ENCODE data around the gene CDC14A.

CDC14A gene

DNA sequence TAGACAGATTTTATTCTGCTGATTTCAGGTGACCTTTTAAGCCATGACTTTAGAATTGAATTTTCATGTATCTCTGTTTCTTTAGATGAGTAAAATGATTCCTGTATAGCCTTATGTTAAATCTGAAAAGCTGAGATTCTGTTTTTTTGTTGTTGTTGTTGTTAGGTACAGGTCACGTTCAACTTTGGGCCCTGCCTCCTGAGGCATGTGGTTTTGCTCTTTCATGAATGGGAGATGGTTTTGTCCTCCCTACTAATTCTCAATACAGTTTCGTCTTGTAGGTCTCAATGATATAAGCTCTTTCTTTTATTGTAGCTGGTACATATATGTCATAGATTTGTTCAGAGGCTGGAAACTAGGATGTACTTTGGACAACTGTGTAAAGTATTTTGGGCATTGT is 79.6 kb downstream of the CDC14A start:
- ChIA-PET CTCF (no interaction called here), POLR2A (no interaction called here)
- DNase-seq (ENCODE audit: extremely low spot score): no peak
- TF ChIP-seq LEF1 (IDR thresholded peaks at IDR 0.05; ENCODE audit: borderline replicate concordance): no peak
- no peak for TF ChIP-seq ARNT (IDR thresholded peaks at IDR 0.05)
- no peak for TF ChIP-seq SUZ12 (IDR thresholded peaks at IDR 0.05)
- TF ChIP-seq BHLHE40 (IDR thresholded peaks at IDR 0.05; ENCODE audit: borderline replicate concordance): no peak
- no peak for TF ChIP-seq ZNF384 (IDR thresholded peaks at IDR 0.05)

DNA sequence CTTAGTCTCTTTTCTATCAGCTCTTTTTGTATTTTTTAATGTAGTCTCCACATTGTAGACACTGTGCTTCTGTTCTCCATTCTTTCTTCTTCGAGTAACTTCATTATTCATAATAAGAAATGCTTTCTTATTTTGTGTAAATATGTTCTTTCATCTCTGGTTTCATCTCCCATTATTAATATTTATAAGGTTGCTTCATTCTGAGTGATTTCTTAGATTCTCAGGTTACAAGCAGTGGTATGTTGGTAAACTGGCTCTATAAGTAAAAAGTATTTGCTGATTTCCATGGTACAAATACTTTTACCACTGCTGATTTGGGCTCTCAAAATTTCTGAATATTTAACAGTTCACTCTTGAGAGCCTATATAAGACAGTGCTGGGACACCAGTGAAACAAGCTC is 81.3 kb downstream of the CDC14A start:
- no peak for DNase-seq (ENCODE audit: extremely low spot score)
- CTCF ChIA-PET: no interaction called here

DNA sequence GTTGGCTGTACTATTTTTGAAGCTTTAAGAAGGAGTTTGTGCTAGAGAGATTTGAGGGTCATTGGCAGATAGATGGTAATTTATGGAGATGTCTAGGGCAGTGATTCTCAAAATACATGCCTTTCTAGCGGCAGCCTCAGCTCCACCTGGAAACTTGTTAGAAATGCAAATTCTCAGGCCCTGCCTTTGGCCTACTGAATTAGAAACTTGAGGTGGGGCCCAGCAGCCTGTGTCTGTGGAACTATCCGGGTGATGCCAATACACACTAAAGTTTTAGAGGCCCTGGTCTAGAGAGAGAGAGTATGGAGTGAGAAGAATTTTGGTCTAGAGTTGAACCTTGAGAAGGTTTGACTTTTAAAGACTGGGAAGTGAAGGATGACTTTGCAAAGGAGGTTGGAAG is 82.5 kb downstream of the CDC14A start:
- CTCF ChIA-PET: no interaction called here
- DNase-seq (ENCODE audit: extremely low spot score): no peak
- no peak for TF ChIP-seq CTBP1 (IDR thresholded peaks at IDR 0.05; ENCODE audit: borderline replicate concordance)
- TF ChIP-seq SP1 (IDR thresholded peaks at IDR 0.05): no peak
- TF ChIP-seq SUZ12 (IDR thresholded peaks at IDR 0.05): no peak
- POLR2A ChIA-PET: interaction anchor here (1.4 kb wide), 1 partner anchor 465 kb away, joined by 3 read pairs; the partner anchor contains the start of gene SLC35A3

More for the DNA sequence above, 81.3 kb downstream of the CDC14A start:
- no peak for TF ChIP-seq FOXA1 (IDR thresholded peaks at IDR 0.05)
- TF ChIP-seq FOXK2 (IDR thresholded peaks at IDR 0.05): no peak
- no peak for TF ChIP-seq LEF1 (IDR thresholded peaks at IDR 0.05; ENCODE audit: borderline replicate concordance)
- TF ChIP-seq FOXM1 (IDR thresholded peaks at IDR 0.05; ENCODE audit: borderline replicate concordance): no peak
- TF ChIP-seq HDGF (IDR thresholded peaks at IDR 0.05; ENCODE audit: borderline replicate concordance): no peak
- no peak for TF ChIP-seq BHLHE40 (IDR thresholded peaks at IDR 0.05; ENCODE audit: borderline replicate concordance)
- TF ChIP-seq CTBP1 (IDR thresholded peaks at IDR 0.05; ENCODE audit: borderline replicate concordance): no peak
- no peak for TF ChIP-seq TARDBP (IDR thresholded peaks at IDR 0.05)
- no peak for TF ChIP-seq L3MBTL2 (conservative IDR thresholded peaks at IDR 0.05)
- TF ChIP-seq PKNOX1 (IDR thresholded peaks at IDR 0.05): no peak
- no peak for TF ChIP-seq ARNT (IDR thresholded peaks at IDR 0.05)
- no peak for TF ChIP-seq SUZ12 (IDR thresholded peaks at IDR 0.05)
- no peak for TF ChIP-seq SP1 (IDR thresholded peaks at IDR 0.05)
- TF ChIP-seq ELF4 (IDR thresholded peaks at IDR 0.05): no peak
- POLR2A ChIA-PET: interaction anchor here (1.4 kb wide), 1 partner anchor 463 kb away, joined by 3 read pairs; the partner anchor contains the start of gene SLC35A3

GRCh38 chr1:100438375-100438774 is 86.1 kb downstream of the CDC14A start:
- no peak for TF ChIP-seq NFRKB (IDR thresholded peaks at IDR 0.05)
- no peak for TF ChIP-seq LEF1 (IDR thresholded peaks at IDR 0.05; ENCODE audit: borderline replicate concordance)
- TF ChIP-seq BHLHE40 (IDR thresholded peaks at IDR 0.05; ENCODE audit: borderline replicate concordance): no peak
- no peak for TF ChIP-seq ELF4 (IDR thresholded peaks at IDR 0.05)
- TF ChIP-seq SP1 (IDR thresholded peaks at IDR 0.05): no peak
- TF ChIP-seq ARNT (IDR thresholded peaks at IDR 0.05): no peak
- no peak for TF ChIP-seq TARDBP (IDR thresholded peaks at IDR 0.05)
- no peak for TF ChIP-seq L3MBTL2 (conservative IDR thresholded peaks at IDR 0.05)
- no peak for TF ChIP-seq FOXM1 (IDR thresholded peaks at IDR 0.05; ENCODE audit: borderline replicate concordance)
- no peak for TF ChIP-seq FOXA1 (IDR thresholded peaks at IDR 0.05)
- TF ChIP-seq ZNF384 (IDR thresholded peaks at IDR 0.05): no peak
- DNase-seq (ENCODE audit: extremely low spot score): no peak
- CTCF ChIA-PET: no interaction called here
- POLR2A ChIA-PET: no interaction called here

DNA sequence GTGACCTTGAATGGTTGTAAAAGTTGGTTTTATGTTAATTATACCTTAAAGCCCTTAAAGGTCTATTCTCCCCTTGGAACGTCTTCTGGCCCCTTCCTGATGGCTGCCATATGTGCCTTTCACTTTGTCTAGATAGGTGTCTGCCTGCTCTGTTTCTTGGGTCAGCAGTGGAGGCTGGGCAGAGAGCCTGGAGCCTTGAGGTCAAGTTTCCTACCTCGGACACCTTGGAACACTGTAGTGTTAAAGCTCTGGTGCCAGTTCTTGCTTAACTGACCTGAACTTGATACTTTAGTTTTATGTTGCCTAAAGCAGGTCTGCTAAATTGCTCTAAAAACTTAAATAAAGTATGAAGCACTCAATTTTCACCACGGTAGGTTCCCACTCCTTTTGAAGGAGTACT is 86.5 kb downstream of the CDC14A start:
- TF ChIP-seq NFRKB (IDR thresholded peaks at IDR 0.05) (no peak), SUZ12 (IDR thresholded peaks at IDR 0.05) (no peak), CTBP1 (IDR thresholded peaks at IDR 0.05; ENCODE audit: borderline replicate concordance) (no peak), SP1 (IDR thresholded peaks at IDR 0.05) (no peak), L3MBTL2 (conservative IDR thresholded peaks at IDR 0.05) (no peak), FOXK2 (IDR thresholded peaks at IDR 0.05) (no peak), BHLHE40 (IDR thresholded peaks at IDR 0.05; ENCODE audit: borderline replicate concordance) (no peak), FOXA1 (IDR thresholded peaks at IDR 0.05) (no peak), HDGF (IDR thresholded peaks at IDR 0.05; ENCODE audit: borderline replicate concordance) (no peak), ZNF384 (IDR thresholded peaks at IDR 0.05) (no peak), ARNT (IDR thresholded peaks at IDR 0.05) (no peak), TARDBP (IDR thresholded peaks at IDR 0.05) (no peak), ELF4 (IDR thresholded peaks at IDR 0.05) (no peak), LEF1 (IDR thresholded peaks at IDR 0.05; ENCODE audit: borderline replicate concordance) (no peak), PKNOX1 (IDR thresholded peaks at IDR 0.05) (no peak), FOXM1 (IDR thresholded peaks at IDR 0.05; ENCODE audit: borderline replicate concordance) (no peak)

DNA sequence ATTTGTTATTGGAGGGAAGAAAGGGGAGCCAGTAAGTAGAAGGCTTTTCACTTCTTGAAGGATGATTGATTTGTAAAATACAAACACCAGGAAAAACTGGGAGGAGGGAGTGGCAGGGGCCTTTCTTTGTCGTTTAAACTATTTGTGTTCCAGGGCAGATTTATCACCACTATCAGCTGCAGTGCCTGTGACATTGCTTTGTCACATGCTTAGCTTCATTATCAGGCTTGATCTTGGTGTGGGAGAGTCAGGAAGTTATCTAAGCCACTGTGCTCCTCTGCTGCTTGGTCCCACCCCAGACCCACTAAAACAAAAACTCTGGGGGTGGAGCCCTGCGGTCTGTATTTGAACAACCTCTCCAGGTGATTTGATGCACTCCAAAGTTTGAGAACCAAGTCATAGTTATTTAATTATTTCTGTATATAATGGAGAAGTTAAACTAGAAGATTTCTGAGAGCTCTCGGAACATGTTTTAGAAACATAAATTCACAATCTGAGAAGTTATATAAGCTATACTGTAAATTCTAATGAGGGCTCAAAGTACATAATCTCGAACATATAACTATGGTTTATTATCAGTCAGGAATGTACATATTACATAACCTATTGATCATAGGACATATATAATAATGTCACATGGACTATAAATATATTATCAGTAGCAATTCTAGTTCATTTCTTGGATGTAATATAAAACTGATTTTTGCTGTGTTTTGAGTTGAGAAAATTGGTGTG is 87.9 kb downstream of the CDC14A start:
- CTCF ChIA-PET: interaction anchor here (1.0 kb wide), 1 partner anchor 15 kb away, joined by 4 read pairs; no protein-coding TSS in a partner anchor
- DNase-seq (ENCODE audit: extremely low spot score): no peak
- no peak for TF ChIP-seq L3MBTL2 (conservative IDR thresholded peaks at IDR 0.05)
- no peak for TF ChIP-seq HDGF (IDR thresholded peaks at IDR 0.05; ENCODE audit: borderline replicate concordance)
- TF ChIP-seq PKNOX1 (IDR thresholded peaks at IDR 0.05): 0 out of 2 replicates have a peak, but pooled peaks have one; percentile 26
- no peak for TF ChIP-seq FOXA1 (IDR thresholded peaks at IDR 0.05)
- no peak for TF ChIP-seq LEF1 (IDR thresholded peaks at IDR 0.05; ENCODE audit: borderline replicate concordance)
- no peak for TF ChIP-seq ELF4 (IDR thresholded peaks at IDR 0.05)
- TF ChIP-seq CTBP1 (IDR thresholded peaks at IDR 0.05; ENCODE audit: borderline replicate concordance): no peak
- TF ChIP-seq ZNF384 (IDR thresholded peaks at IDR 0.05): no peak
- TF ChIP-seq ARNT (IDR thresholded peaks at IDR 0.05): no peak
- POLR2A ChIA-PET: no interaction called here

More for the DNA sequence above, 86.5 kb downstream of the CDC14A start:
- CTCF ChIA-PET: no interaction called here
- POLR2A ChIA-PET: interaction anchor here (0.8 kb wide), 1 partner anchor 189 kb away, joined by 3 read pairs; the partner anchor contains the start of gene DBT
- no peak for DNase-seq (ENCODE audit: extremely low spot score)

Data from HEK293T (cell line).